Stimulated activated CD8-positive, alpha-beta memory T cell treated with anti-CD3 and anti-CD28 coated beads, Interleukin-15, amount 100 ng/mL, for 4 hours (primary cell): Measurements from ENCODE around the gene ZNHIT1.
"Not testable (repeated sequence)": the region's sequence is repeated elsewhere in the genome, so short reads cannot be mapped to it uniquely, and the experiment has no call there.

Experiments used
- DNase-seq, 2 donors: peaks; one replicate each; pipeline ENCODE4 v3.0.0-alpha.2; 2020; ENCODE audit warnings: low read depth in 2 of 2

Gene ZNHIT1

DNA sequence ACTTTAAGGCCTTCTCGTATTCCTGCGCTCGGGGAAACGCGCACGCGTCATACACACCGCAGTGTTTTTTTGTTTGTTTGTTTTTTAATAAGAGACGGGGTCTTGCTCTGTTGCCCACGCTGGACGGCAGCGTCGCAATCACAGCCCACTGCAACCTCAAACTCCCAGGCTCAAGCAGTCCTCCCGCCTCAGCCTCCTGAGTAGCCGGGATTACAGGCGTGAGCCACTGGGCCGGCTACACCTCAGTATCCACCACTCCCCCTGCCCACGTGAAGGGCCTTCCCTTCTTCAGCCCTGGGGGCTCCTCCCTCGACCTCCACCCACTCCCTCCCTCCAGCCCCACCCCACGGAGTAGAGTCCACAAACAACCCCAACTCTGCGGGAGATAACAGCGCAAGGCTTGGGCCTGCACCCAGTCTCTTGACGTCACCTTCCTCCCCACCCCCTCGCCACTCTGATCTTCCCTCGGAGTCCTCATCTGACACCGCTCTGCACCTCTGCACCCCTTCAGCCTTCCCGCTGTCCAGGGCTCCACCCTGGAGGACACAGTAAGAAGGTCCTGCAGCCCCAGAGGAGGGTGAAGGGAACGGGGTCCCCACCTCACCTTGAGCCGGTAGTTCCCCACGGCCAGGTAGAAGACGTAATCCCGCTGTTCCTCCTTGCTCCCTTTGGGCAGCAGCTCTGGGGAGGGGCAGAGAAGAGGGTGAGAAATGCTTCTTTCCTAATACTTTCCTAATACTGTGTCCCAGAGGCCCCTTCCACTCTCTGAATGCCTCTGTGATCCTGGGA is 22.5 kb downstream of the ZNHIT1 start:
- DNase-seq = no peak

DNA sequence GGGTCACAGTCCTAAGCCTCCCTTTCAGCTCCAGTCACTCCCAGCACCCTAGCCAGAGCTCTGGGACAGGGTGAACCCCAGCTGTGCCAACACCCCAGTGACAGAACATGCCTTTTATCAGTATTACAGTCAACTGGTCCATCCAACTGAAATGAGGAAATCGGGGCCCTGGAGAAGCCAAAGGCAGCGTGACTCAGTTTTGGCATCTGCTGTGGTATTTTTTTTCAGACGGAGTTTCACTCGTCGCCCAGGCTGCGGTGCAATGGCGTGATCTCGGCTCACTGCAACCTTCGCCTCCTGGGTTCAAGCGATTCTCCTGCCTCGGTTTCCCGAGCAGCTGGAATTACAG is 23.0 kb downstream of the ZNHIT1 start:
- DNase-seq = no peak

DNA sequence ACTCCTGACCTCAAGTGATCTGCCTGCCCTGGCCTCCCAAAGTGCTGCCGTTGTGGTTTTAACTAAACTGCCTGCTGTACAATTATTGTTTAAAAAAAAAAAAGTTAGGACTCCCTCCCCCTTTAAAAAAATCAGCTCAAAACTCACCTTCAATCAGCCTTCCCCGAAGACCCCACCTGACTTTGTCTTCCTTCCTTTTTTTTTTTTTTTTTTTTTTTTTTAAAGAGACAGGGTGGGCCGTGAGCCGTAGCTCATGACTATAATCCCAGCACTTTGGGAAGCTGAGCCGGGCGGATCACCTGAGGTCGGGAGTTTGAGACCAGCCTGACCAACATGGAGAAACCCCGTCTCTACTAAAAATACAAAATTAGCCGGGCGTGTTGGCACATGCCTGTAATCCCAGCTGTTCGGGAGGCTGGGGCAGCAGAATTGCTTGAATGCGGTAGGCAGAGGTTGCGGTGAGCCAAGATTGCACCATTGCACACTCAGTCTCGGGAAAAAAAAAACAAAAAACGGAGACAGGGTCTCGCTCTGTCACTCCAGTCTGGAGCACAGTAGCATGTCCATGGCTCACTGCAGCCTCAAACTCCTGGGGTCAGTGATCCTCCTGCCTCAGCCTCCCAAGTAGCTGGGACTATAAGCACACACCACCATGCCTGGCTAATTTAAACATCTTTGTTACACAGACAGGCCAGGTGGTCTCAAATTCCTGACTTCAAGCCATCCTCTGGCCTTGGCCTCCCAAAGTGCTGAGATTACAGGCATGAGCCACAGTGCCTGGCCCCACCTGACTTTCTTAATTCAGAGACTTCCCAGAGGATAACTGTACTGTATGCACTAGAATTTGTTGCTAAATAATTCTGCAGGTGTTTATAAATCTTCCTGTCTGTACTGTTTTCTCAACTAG is 23.7 kb downstream of the ZNHIT1 start:
- no peak for DNase-seq

DNA sequence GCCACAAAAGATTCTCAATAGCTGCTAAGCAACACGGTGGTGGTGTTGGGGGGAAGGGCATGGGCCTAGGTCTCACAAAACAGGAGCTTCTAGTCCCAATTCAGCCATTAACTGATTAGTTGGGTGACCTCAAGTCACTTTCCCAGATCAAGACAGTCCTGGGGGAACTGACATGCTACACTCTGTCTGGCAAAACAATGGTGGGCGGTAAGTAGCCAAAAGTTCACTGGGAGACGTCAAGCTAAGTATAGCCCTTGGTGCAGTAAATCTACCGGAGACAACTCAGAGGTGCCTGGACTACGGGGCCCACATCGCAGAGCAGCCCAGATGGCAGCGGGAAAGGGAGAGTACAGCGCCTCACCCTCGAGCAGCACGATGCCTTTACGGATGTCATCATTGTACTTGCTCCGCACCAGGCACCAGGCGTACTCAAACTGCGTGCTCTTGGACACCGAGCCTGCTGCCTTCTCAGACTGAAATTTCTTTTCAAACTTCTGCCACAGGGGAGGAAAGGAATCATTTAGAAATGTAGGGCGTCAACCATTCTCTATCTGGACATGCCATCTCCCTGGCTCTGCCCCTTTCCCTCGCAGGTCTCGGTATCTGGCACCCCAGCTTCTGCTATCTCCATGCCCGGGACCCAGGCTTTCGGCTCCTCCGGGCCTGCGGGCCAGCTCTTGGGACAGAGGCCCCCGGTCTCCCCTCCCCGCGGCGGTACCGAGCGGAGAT is 25.8 kb downstream of the ZNHIT1 start:
- no peak for DNase-seq

DNA sequence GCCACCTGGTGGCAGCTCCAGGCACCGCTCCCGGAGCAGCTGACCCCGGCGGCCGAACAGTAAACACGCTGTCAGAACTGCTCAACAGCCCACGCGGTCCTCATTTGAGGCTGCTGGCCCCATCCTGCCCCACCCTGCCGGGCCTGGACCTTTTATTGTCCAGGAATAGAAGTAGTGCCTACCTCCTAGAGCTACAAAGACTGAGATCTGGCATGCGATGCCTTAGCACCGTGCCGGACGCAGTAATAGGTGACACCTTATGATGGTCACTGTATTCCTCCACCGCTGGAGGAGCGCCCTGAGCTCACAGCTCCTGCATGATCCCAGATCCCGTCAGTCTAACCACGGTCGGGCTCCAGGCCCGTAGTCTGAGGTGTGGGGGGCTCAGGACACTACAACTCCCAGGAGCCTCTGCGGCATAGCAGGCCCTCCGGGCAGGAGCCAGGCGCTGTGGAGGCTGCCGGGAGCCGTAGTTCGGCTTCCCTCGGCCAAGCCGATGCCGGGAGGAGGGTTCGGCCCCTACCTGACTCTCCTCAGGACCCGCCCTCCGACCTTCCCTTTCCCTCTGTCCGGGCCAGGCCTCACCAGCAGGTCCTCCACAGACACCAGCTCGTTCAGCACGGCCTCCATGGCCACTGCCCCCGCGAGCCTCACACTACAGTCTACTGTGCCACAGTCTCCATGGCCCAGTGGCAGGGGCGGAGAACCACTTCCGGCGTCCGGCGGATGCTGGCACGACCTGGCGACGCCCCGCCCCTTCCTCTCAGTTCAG is 26.6 kb downstream of the ZNHIT1 start, which contains the start of gene FIS1:
Gene FIS1, minus strand, starts transcription at position 707 of the 772 bp plus-strand sequence. Its CDS starts 77 bp downstream, at position 630.
- peak; percentile 83 to 85 for DNase-seq

DNA sequence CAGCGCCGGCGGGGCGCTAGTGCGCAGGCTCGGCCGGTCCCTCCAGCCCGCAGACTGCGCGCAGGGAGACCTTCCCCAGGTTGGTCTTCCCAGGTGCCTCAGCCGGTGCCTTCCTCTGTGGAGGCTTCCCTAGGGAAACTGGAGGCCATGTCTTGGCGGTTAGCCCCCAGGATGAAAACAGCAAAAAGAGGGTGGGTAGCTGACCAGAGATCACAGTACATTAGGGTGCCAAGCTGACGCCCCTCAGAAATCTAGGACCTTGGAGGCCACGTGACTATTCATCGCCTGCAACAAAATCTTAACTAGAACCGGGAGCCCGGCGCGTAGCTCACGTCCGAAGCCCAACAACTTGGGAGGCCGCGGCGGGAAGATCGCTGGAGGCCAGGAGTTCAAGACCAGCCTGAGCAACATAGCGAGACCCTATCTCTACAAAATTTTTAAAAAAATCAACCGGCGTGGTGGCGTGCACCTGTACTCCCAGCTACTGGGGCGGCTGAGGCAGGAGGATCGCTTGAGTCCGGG is 27.2 kb downstream of the ZNHIT1 start:
- DNase-seq = no peak

DNA sequence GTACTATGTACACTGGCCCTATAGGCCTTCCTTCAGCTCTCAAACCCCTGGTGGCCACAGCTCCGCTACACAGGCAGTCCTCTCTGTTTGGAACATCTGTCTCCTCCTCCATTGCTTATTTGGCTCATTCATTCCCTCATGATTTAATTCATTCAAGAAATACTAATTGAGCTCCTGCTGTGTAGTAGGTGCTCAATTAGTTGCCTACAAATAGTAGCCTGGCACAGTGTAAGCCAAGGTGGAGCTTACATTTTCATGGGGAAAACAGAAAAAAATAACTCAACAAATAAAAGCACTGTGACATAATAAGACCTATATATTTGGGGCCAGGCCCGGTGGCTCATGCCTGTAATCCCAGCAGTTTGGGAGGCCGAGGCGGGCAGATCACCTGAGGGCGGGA is 30.3 kb downstream of the ZNHIT1 start:
- no peak for DNase-seq

DNA sequence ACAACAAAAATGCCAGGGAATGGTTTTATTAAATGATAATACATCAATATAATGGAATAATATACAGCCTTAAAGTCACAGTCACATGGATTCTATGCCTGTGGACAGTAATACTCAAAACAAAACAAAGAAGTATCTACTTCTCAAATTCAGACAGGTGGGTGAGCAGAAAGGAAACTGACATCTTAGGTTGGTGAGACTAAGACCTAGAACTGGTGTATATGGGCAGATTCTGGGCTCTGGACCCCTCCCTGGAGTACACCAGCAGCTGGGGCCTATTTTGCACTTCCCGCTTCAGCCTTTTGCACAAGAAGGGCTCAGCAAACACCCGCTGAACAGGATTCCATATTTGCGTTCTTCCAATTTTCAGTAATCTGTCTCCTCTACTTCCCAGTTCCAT is 32.4 kb downstream of the ZNHIT1 start:
- DNase-seq = no peak

DNA sequence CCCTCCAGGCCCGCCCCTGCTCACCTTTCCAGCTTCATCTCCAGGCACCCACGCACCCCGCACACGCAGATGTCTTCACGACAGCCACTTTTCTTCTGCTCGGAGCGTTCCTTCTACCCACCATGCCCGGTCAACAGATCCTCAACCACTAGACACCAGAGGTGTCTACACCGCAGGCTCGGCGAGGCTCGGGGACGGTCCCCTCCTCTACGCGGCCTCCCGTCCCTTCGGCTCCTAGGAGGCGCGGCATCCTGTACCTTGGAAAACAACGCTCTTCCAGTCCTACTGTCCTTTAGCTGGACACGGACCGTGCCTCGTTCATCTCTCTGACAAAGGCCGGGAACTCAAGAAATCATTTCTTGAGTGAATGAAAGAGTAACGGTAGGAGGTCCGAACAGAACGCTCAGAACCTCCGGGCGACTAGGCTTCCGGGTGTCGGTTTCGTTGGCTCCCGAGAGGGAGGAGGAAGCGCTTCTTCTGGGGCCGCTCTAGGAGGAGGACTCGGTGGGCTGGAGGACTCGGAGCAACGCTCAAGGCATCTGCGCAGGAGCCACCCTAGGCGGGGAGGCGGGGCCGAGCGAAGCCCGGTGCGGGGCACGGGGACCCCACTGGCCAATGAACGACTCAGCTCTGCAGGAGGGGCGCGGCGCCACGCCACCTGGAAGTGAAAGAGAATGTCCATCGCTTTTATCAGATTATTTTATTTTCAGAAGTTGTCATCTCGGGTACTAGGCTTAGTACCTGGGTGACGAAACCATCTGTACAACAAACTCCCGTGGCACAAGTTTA is 34.1 kb downstream of the ZNHIT1 start:
- peak; percentile 98 for DNase-seq

DNA sequence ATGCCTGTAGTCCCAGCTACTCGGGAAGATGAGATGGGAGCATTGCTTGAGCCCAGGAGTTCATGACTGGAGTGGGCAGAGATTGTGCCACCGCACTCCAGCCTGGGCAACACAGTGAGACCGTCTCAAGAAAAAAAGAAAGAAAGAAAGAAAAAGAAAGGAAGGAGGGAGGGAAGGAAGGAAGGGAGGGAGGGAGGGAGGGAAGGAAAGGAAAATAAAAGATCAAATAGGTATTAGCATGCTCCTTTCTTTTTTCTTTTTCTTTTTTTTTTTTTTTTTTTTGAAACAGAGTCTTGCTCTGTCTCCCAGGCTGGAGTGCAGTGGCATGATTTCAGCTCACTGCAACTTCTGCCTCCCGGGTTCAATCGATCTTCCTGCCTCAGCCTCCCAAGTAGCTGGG is 35.2 kb downstream of the ZNHIT1 start:
- DNase-seq = not testable (repeated sequence)

DNA sequence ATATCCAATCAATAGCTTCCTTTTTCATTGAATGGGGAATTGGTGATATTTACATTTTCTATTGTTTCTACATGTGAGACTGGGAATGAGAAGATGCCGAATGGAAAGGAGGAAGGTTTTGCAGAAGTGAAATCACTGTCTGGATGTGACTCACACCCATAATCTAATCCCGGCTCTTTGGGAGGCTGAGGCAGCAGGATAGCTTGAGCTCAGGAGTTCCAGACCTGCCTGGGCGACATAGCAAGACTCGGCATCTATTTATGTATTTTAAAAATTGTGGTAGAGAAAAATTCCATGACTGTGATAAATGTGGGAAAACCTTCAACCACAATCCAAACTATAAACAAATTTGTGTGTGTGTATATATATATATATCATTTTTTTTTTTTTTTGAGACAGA is 37.8 kb downstream of the ZNHIT1 start:
- DNase-seq = no peak

DNA sequence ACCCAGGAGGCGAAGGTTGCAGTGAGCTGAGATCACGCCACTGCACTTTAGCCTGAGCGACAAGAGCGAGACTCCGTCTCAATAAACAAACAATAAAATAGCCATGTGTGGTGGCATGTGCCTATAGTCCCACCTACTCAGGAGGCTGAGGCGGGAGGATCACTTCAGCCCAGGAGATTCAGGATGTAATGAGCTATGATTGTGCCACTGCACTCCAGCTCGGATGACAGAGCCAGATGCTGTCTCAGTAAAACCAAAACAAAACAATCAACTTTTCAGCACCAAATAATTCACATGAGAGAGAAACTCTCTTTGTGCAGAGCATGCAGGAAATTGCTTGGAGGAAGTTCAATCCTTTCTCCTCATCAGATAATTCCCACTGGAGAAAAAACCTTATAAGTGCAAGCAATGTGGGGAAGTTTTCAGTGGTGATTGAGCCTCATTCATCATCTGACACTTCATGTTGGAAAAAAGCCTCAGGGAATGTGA is 40.3 kb downstream of the ZNHIT1 start:
- no peak for DNase-seq

DNA sequence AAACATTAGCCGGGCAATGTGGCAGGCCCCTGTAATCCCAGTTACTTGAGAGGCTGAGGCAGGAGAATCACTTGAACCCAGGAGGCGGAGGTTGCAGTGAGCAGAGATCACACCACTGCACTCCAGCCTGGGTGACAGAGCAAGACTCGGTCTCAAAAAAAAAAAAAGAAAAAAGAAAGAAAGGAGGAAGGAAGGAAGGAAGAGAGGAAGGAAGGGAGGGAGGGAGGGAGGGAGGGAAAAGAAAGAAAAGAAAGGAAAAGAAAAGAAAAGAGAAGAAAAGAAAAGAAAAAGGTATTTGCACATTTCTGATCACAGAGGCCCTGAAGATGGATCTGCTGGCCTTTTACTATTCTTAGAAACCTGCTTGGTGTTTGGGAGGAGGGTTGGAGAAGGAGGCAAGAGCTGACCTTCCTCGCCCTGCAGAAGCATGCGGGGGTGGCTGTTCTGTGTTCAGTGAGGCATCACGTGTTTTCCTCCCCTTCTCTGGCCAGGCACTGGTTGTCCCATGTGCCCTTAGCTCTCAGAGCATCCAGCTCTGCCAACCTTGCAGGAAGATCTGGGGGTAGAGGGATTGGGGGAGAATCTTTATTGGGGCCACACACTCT is 46.2 kb downstream of the ZNHIT1 start:
- not testable (repeated sequence) for DNase-seq

DNA sequence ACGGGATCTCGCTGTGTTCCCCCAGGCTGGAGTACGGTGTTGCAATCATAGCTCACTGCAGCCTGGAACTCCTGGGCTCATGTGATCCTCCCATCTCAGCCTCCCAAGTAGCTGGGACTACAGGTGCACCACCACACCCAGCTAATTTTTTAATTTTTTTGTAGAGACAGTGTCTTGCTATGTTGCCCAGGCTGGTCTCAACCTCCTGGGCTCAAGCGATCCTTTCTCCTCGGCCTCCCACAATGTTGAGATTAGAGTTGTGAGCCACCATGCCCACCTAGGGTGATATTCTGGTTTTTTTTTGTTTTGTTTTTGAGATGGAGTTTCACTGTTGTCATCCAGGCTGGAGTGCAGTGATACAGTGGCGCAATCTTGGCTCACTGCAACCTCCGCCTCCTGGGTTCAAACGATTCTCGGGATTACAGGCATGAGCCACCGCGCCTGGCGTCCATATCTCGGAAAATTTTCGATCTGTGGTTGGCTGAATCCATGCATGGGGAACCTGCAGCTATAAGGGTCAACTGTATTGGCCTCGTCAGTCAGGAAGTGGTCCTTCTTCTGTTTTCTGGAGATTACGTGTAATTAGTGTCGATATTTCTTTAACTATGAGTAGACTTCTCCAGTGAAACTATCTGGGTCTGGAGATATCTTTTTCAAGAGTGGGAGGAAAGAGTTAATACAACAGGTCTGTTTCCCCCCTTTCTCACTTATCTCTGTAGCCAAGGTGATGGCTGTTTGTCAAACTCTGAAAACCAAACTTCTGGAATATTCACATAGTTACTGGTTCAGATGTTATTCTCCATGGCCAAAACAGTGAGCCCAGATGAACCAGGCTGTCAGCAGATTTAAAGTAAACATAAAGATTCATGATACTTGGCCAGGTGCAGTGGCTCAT is 47.9 kb downstream of the ZNHIT1 start:
- DNase-seq = no peak

DNA sequence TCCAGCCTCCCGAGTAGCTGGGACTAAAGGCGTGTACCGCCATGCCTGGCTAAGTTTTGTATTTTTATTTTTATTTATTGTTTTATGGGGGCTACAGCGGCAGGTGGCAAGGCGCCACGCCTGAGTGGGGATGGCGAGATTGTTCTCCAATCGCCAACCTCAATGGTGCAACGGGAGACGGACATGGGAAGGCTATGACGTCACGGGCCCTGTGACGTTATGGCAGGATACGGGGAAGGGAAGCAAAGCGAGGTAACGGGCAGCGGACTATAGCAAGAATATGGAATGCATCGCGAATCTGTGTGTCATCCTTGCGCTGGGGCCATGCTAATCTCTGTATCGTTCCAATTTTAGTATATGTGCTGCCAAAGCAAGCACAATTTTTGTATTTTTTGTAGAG is 51.7 kb downstream of the ZNHIT1 start:
- no peak for DNase-seq

DNA sequence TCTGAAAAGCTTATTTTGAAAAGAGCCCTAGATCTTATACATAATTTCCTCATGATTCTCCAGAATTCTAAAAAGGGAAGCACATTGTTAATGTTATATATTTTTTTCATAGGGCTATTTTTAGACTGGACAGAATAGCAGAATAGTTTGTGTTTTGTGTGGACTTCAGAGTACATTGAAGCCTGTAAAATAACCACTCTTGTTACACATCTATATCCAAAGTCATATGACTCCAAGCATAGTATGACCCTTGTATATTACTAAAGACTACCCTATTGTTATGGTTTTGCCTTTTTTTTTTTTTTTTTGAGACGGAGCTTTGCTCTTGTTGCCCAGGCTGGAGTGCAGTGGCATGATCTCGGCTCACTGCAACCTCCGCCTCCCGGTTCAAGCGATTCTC is 53.1 kb downstream of the ZNHIT1 start:
- DNase-seq = no peak

DNA sequence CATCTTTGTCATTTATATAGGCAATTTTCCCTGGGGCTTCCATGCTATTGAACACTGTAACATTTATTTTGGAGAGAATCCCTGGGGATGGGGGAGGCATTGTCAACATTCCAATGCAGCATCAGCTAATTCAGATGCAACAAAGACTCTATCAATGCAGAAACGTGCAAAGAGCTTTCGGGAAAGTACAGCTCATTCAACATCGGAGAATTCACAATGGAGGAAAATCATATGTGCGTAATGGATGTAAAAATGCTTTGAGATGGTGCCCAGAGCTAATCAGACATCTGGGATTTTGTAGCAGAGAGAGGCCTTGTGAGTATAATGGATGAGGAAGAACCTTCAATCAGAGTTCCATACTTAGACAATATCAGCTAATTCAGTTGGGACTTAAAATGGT is 55.2 kb downstream of the ZNHIT1 start:
- DNase-seq = no peak
